ENCODE measurements around the gene TMEM176A. TPM values are rescaled to one million over a fixed set of nuclear protein-coding genes. Genes with fewer than 3 reads are reported as not detected.

Gene TMEM176A
- total and polyA plus RNA-seq, 2 experiments from 2014 or later, result 0.34 TPM; not detected in 1

DNA sequence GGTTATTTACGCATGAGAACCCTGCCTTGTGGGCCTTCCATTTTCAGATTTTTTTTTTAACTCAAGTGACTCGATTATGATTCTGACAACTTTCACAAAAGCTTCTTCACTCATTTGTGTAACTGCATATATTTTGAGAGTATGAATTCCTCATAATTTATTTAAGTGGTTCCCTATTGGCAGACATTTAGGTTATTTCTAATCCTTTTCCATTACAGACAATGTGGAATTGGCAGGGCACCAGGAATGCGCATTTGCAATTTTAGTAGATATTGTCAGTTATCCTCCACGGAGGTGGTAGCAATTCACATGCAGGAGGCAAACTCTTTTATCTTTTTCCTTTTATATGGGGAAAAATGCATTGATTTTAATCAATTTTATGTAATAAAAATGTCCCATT lies 2.9 kb upstream of the TMEM176A start:
- H3K27me3 ChIP-seq (ENCODE audit: insufficient read depth), result peaks cover 70% of the 10 kb centered on the region
- H3K36me3 ChIP-seq (ENCODE audit: insufficient read depth), result no peaks in the 10 kb centered on the region
- no peak overlapping the region for H3K4me3 Mint-ChIP-seq
- no peaks in the 10 kb centered on the region for H3K9me2 ChIP-seq (ENCODE audit: insufficient read depth)
- no peaks in the 10 kb centered on the region for H3F3A ChIP-seq (replicated peaks; ENCODE audit: low read depth)
- no peaks in the 10 kb centered on the region for H4K20me1 ChIP-seq (replicated peaks; ENCODE audit: insufficient read depth)
- H3K36me3 Mint-ChIP-seq (ENCODE audit: low read depth), result no peaks in the 10 kb centered on the region; the same call in 1 of the 3 replicates
- DNase-seq (ENCODE audit: low spot score) (no peak), ATAC-seq (no peak)
- H3K27me3 Mint-ChIP-seq (ENCODE audit: insufficient read depth, low read depth, poor library complexity), result peaks cover 42% of the 10 kb centered on the region
- H3K4me1 ChIP-seq (ENCODE audit: insufficient read depth), result no peaks in the 10 kb centered on the region
- H3K4me2 ChIP-seq, result no peak overlapping the region
- no peaks in the 10 kb centered on the region; the same call in 1 of the 3 replicates for H3K9me3 Mint-ChIP-seq
- no peaks in the 10 kb centered on the region for H3K79me2 ChIP-seq (replicated peaks; ENCODE audit: insufficient read depth)
- peaks cover 19% of the 10 kb centered on the region for H3K4me1 Mint-ChIP-seq
- H3K27ac ChIP-seq (ENCODE audit: low read depth), result no peak overlapping the region
- TF ChIP-seq, protein P1, sequence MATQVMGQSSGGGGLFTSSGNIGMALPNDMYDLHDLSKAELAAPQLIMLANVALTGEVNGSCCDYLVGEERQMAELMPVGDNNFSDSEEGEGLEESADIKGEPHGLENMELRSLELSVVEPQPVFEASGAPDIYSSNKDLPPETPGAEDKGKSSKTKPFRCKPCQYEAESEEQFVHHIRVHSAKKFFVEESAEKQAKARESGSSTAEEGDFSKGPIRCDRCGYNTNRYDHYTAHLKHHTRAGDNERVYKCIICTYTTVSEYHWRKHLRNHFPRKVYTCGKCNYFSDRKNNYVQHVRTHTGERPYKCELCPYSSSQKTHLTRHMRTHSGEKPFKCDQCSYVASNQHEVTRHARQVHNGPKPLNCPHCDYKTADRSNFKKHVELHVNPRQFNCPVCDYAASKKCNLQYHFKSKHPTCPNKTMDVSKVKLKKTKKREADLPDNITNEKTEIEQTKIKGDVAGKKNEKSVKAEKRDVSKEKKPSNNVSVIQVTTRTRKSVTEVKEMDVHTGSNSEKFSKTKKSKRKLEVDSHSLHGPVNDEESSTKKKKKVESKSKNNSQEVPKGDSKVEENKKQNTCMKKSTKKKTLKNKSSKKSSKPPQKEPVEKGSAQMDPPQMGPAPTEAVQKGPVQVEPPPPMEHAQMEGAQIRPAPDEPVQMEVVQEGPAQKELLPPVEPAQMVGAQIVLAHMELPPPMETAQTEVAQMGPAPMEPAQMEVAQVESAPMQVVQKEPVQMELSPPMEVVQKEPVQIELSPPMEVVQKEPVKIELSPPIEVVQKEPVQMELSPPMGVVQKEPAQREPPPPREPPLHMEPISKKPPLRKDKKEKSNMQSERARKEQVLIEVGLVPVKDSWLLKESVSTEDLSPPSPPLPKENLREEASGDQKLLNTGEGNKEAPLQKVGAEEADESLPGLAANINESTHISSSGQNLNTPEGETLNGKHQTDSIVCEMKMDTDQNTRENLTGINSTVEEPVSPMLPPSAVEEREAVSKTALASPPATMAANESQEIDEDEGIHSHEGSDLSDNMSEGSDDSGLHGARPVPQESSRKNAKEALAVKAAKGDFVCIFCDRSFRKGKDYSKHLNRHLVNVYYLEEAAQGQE (IDR thresholded peaks at IDR 0.05; ENCODE audit: unreplicated experiment), result no peak
- TF ChIP-seq ZNF114 (CRISPR knock-in tag; IDR thresholded peaks at IDR 0.05), result no peak
- TF ChIP-seq ZNF331 (CRISPR knock-in tag; IDR thresholded peaks at IDR 0.05; ENCODE audit: low read depth), result no peak
- no peak for TF ChIP-seq STAT1 (IDR thresholded peaks at IDR 0.05; ENCODE audit: unreplicated experiment)
- TF ChIP-seq POLR2AphosphoS5 (IDR thresholded peaks at IDR 0.05; ENCODE audit: low read depth), result no peak
- no peak for TF ChIP-seq CREB1 (CRISPR knock-in tag; IDR thresholded peaks at IDR 0.05; ENCODE audit: low read depth)
- TF ChIP-seq ETS1 (IDR thresholded peaks at IDR 0.05), result no peak
- TF ChIP-seq, protein P2, sequence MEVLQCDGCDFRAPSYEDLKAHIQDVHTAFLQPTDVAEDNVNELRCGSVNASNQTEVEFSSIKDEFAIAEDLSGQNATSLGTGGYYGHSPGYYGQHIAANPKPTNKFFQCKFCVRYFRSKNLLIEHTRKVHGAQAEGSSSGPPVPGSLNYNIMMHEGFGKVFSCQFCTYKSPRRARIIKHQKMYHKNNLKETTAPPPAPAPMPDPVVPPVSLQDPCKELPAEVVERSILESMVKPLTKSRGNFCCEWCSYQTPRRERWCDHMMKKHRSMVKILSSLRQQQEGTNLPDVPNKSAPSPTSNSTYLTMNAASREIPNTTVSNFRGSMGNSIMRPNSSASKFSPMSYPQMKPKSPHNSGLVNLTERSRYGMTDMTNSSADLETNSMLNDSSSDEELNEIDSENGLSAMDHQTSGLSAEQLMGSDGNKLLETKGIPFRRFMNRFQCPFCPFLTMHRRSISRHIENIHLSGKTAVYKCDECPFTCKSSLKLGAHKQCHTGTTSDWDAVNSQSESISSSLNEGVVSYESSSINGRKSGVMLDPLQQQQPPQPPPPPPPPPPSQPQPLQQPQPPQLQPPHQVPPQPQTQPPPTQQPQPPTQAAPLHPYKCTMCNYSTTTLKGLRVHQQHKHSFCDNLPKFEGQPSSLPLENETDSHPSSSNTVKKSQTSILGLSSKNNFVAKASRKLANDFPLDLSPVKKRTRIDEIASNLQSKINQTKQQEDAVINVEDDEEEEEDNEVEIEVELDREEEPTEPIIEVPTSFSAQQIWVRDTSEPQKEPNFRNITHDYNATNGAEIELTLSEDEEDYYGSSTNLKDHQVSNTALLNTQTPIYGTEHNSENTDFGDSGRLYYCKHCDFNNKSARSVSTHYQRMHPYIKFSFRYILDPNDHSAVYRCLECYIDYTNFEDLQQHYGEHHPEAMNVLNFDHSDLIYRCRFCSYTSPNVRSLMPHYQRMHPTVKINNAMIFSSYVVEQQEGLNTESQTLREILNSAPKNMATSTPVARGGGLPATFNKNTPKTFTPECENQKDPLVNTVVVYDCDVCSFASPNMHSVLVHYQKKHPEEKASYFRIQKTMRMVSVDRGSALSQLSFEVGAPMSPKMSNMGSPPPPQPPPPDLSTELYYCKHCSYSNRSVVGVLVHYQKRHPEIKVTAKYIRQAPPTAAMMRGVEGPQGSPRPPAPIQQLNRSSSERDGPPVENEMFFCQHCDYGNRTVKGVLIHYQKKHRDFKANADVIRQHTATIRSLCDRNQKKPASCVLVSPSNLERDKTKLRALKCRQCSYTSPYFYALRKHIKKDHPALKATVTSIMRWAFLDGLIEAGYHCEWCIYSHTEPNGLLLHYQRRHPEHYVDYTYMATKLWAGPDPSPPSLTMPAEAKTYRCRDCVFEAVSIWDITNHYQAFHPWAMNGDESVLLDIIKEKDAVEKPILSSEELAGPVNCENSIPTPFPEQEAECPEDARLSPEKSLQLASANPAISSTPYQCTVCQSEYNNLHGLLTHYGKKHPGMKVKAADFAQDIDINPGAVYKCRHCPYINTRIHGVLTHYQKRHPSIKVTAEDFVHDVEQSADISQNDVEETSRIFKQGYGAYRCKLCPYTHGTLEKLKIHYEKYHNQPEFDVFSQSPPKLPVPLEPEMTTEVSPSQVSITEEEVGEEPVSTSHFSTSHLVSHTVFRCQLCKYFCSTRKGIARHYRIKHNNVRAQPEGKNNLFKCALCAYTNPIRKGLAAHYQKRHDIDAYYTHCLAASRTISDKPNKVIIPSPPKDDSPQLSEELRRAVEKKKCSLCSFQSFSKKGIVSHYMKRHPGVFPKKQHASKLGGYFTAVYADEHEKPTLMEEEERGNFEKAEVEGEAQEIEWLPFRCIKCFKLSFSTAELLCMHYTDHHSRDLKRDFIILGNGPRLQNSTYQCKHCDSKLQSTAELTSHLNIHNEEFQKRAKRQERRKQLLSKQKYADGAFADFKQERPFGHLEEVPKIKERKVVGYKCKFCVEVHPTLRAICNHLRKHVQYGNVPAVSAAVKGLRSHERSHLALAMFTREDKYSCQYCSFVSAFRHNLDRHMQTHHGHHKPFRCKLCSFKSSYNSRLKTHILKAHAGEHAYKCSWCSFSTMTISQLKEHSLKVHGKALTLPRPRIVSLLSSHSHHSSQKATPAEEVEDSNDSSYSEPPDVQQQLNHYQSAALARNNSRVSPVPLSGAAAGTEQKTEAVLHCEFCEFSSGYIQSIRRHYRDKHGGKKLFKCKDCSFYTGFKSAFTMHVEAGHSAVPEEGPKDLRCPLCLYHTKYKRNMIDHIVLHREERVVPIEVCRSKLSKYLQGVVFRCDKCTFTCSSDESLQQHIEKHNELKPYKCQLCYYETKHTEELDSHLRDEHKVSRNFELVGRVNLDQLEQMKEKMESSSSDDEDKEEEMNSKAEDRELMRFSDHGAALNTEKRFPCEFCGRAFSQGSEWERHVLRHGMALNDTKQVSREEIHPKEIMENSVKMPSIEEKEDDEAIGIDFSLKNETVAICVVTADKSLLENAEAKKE (CRISPR knock-in tag; IDR thresholded peaks at IDR 0.05), result no peak
- no peak for TF ChIP-seq EZH2phosphoT487 (IDR thresholded peaks at IDR 0.05; ENCODE audit: unreplicated experiment)
- TF ChIP-seq EZH2 (IDR thresholded peaks at IDR 0.05; ENCODE audit: low read depth, unreplicated experiment), result no peak
- no peak for TF ChIP-seq JUNB (IDR thresholded peaks at IDR 0.05; ENCODE audit: unreplicated experiment)
- no peak for TF ChIP-seq CTCF (conservative IDR thresholded peaks at IDR 0.05; ENCODE audit: low read depth in 2 of 2)
- no peak for TF ChIP-seq NANOG (IDR thresholded peaks at IDR 0.05; ENCODE audit: borderline replicate concordance)
- no peak overlapping the region for H2AFZ ChIP-seq
- H3K4me3 ChIP-seq, result no peak overlapping the region
- no peak overlapping the region for H3K27ac Mint-ChIP-seq
